HG03066 (cell line): Measurements from ENCODE around the gene KCNH8.

ENCODE experiments used
- ATAC-seq: cut with Tn5 transposase; IDR thresholded peaks from one replicate; pipeline ENCODE4 v1.9.1; 2021; ENCODE audit warnings: low read depth; ENCODE audit not compliant: unreplicated experiment

Gene KCNH8

GRCh38 chr3:19467761-19468160 is 319.5 kb downstream of the KCNH8 start:
- ATAC-seq, result no peak

GRCh38 chr3:19471138-19471537 is 322.8 kb downstream of the KCNH8 start:
- no peak for ATAC-seq

- no peak for ATAC-seq
Measured at GRCh38 chr3:19473971-19474580, 325.8 kb downstream of the KCNH8 start.

- ATAC-seq, result no peak
Measured at GRCh38 chr3:19476281-19476680, 328.0 kb downstream of the KCNH8 start.

- ATAC-seq, result no peak
Measured at GRCh38 chr3:19485267-19485666, 337.0 kb downstream of the KCNH8 start.

GRCh38 chr3:19487386-19487785 is 339.1 kb downstream of the KCNH8 start:
- ATAC-seq, result no peak

- ATAC-seq, result no peak
Measured at GRCh38 chr3:19488939-19489338, 340.6 kb downstream of the KCNH8 start.

- no peak for ATAC-seq
Measured at GRCh38 chr3:19489936-19490335, 341.6 kb downstream of the KCNH8 start.

- no peak for ATAC-seq
Measured at GRCh38 chr3:19506171-19506570, 357.9 kb downstream of the KCNH8 start.

GRCh38 chr3:19522305-19522704 is 374.0 kb downstream of the KCNH8 start:
- no peak for ATAC-seq

- ATAC-seq, result no peak
Measured at GRCh38 chr3:19526071-19526470, 377.8 kb downstream of the KCNH8 start.

GRCh38 chr3:19527746-19528145 is 379.4 kb downstream of the KCNH8 start:
- ATAC-seq, result no peak

GRCh38 chr3:19531426-19531825 is 383.1 kb downstream of the KCNH8 start:
- ATAC-seq, result no peak

- ATAC-seq, result peak; percentile 57
Measured at GRCh38 chr3:19539518-19540392, 391.4 kb downstream of the KCNH8 start.

- ATAC-seq, result peak; percentile 30
Measured at GRCh38 chr3:19540464-19540863, 392.2 kb downstream of the KCNH8 start.

- ATAC-seq, result no peak
Measured at GRCh38 chr3:19541284-19541683, 393.0 kb downstream of the KCNH8 start.

- peak; percentile 49 for ATAC-seq
Measured at GRCh38 chr3:19543212-19543841, 395.0 kb downstream of the KCNH8 start.

GRCh38 chr3:19547665-19548464 is 399.6 kb downstream of the KCNH8 start:
- no peak for ATAC-seq

GRCh38 chr3:19559724-19560442 is 411.6 kb downstream of the KCNH8 start:
- ATAC-seq, result peak; percentile 95

GRCh38 chr3:19573644-19574043 is 425.3 kb downstream of the KCNH8 start:
- no peak for ATAC-seq
